ENCODE data around the gene CERS5. TPM values are rescaled to one million over a fixed set of nuclear protein-coding genes. Genes with fewer than 3 reads are reported as not detected.

Gene CERS5
- total RNA-seq, 2 donors from 2014 or later = 6.7 to 11.2 TPM

- TF ChIP-seq, protein P1, sequence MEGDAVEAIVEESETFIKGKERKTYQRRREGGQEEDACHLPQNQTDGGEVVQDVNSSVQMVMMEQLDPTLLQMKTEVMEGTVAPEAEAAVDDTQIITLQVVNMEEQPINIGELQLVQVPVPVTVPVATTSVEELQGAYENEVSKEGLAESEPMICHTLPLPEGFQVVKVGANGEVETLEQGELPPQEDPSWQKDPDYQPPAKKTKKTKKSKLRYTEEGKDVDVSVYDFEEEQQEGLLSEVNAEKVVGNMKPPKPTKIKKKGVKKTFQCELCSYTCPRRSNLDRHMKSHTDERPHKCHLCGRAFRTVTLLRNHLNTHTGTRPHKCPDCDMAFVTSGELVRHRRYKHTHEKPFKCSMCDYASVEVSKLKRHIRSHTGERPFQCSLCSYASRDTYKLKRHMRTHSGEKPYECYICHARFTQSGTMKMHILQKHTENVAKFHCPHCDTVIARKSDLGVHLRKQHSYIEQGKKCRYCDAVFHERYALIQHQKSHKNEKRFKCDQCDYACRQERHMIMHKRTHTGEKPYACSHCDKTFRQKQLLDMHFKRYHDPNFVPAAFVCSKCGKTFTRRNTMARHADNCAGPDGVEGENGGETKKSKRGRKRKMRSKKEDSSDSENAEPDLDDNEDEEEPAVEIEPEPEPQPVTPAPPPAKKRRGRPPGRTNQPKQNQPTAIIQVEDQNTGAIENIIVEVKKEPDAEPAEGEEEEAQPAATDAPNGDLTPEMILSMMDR (IDR thresholded peaks at IDR 0.05) = no peak
- no peaks in the 10 kb centered on the region for H3K36me3 ChIP-seq
- H3K4me3 ChIP-seq = no peak overlapping the region
- peaks cover 0 to 54% of the 10 kb centered on the region in 2 donors for H3K4me1 ChIP-seq
- H3K9me3 ChIP-seq = no peaks in the 10 kb centered on the region
- H3K27me3 ChIP-seq = no peaks in the 10 kb centered on the region
- peak overlapping the region; percentile 85 to 96 for H3K27ac ChIP-seq
- no peak for DNase-seq (ENCODE audit: low spot score)
Measured at GRCh38 chr12:50109319-50109718, 57.9 kb downstream of the CERS5 start.

DNA sequence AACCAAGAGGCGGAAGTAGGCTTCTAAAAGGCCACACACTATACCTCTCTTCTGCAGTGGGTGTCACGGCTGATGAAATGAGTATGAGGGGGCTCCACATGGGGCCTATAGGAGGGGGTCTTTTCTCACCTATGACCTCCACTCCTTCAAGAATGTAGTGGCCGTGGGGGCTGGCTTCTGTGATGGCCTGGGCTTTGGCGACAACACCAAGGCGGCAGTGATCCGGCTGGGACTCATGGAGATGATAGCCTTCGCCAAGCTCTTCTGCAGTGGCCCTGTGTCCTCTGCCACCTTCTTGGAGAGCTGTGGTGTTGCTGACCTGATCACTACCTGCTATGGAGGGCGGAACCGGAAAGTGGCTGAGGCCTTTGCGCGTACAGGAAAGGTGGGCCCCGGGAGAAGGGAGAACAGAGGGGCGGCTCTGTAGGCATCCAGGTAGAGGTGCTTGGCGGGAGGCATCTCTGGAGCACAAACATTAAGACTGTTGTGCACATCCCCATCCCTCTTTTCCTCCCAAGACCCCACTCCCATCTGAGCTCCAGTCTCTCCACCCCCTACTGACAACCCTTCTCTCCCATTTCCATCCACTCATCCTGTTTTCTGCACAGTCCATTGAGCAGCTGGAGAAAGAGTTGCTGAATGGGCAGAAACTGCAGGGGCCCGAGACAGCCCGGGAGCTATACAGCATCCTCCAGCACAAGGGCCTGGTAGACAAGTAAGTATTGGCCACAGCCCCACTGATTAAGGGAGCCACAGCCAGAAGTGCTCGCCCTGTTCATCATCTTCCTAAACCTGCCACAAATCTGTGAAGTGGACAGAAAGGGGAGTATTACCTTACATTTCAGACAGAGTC, 59.5 kb downstream of the CERS5 start:
- no peak for DNase-seq (ENCODE audit: low spot score)
- Histone ChIP-seq H3K4me1 (peaks cover 0 to 51% of the 10 kb centered on the region in 2 donors), H3K27me3 (no peaks in the 10 kb centered on the region), H3K4me3 (no peak overlapping the region), H3K27ac (no peak overlapping the region), H3K9me3 (no peaks in the 10 kb centered on the region), H3K36me3 (no peaks in the 10 kb centered on the region)
- TF ChIP-seq, protein P1 (IDR thresholded peaks at IDR 0.05) = no peak

DNA sequence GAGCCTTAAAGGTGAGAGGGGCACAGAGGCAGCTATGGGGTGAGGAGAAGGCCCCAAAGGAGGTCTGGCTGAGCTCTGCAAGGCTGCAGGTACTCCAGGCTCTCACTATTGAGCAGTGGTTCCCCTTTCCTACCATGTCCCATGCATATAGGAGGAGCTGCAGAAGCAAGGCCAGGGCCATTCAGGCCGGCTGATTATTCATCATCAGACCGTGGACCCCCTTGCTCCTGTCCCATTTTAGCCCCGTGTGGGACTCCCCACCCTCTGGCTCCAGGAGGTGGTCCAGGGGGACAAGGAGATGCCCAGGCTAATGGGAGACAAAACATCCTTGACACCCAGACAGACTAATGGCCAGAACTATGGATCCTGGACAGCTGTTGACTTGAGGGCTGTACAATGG, 60.3 kb downstream of the CERS5 start:
- TF ChIP-seq, protein P1 (IDR thresholded peaks at IDR 0.05) = no peak
- Histone ChIP-seq H3K4me1 (peaks cover 0 to 54% of the 10 kb centered on the region in 2 donors), H3K4me3 (no peak overlapping the region), H3K27ac (no peak overlapping the region), H3K9me3 (no peaks in the 10 kb centered on the region), H3K27me3 (no peaks in the 10 kb centered on the region), H3K36me3 (no peaks in the 10 kb centered on the region)
- no peak for DNase-seq (ENCODE audit: low spot score)

- Histone ChIP-seq H3K27ac (no peak overlapping the region), H3K36me3 (no peaks in the 10 kb centered on the region), H3K4me3 (no peak overlapping the region), H3K9me3 (no peaks in the 10 kb centered on the region), H3K4me1 (peaks cover 0 to 48% of the 10 kb centered on the region in 2 donors), H3K27me3 (no peaks in the 10 kb centered on the region)
- TF ChIP-seq, protein P1 (IDR thresholded peaks at IDR 0.05) = no peak
- no peak for DNase-seq (ENCODE audit: low spot score)
Measured at GRCh38 chr12:50105913-50106450, 61.2 kb downstream of the CERS5 start.

GRCh38 chr12:50104417-50105366, 62.5 kb downstream of the CERS5 start:
- peak overlapping the region in 1 of 2 donors; percentile 19 for H3K27ac ChIP-seq
- TF ChIP-seq, protein P1 (IDR thresholded peaks at IDR 0.05) = no peak
- H3K9me3 ChIP-seq = no peaks in the 10 kb centered on the region
- H3K4me3 ChIP-seq = peak overlapping the region; percentile 4 to 11
- H3K36me3 ChIP-seq = peaks cover 6% of the 10 kb centered on the region
- no peaks in the 10 kb centered on the region for H3K27me3 ChIP-seq
- peaks cover 0 to 35% of the 10 kb centered on the region in 2 donors for H3K4me1 ChIP-seq
- no peak for DNase-seq (ENCODE audit: low spot score)

Data from right atrium auricular region (tissue), 2 donors.